DMS153 treated with DMSO at 0.1 percent for 48 hours (cell line): ENCODE measurements around the gene KRT78.
A peak's percentile ranks its signal among the peaks of the same experiment; 100 is the strongest.

Experiments used
- DNase-seq: peaks from one replicate; lab custom pipeline; 2025; ENCODE audit not compliant: unreplicated experiment; lab: John Stamatoyannopoulos, UW

KRT78 gene

GRCh38 chr12:52825961-52826360 lies 22.8 kb downstream of the KRT78 start:
- no peak for DNase-seq

- no peak for DNase-seq
Measured at GRCh38 chr12:52824741-52825410, 23.9 kb downstream of the KRT78 start.

GRCh38 chr12:52823761-52824450 lies 24.9 kb downstream of the KRT78 start:
- DNase-seq: no peak

- no peak for DNase-seq
Measured at GRCh38 chr12:52822771-52823510, 25.9 kb downstream of the KRT78 start.

GRCh38 chr12:52821826-52822660 lies 26.8 kb downstream of the KRT78 start:
- no peak for DNase-seq

GRCh38 chr12:52821071-52821730 lies 27.6 kb downstream of the KRT78 start:
- no peak for DNase-seq

- no peak for DNase-seq
Measured at GRCh38 chr12:52820521-52820920, 28.3 kb downstream of the KRT78 start.

- DNase-seq: no peak
Measured at GRCh38 chr12:52819731-52820510, 28.9 kb downstream of the KRT78 start.

GRCh38 chr12:52818887-52819420 lies 29.8 kb downstream of the KRT78 start:
- DNase-seq: no peak

GRCh38 chr12:52818388-52818787 lies 30.4 kb downstream of the KRT78 start:
- DNase-seq: no peak

GRCh38 chr12:52817699-52818238 lies 31.0 kb downstream of the KRT78 start:
- DNase-seq: no peak

GRCh38 chr12:52817003-52817698 lies 31.6 kb downstream of the KRT78 start:
- no peak for DNase-seq

GRCh38 chr12:52815676-52816588 lies 32.9 kb downstream of the KRT78 start:
- DNase-seq: no peak

GRCh38 chr12:52815161-52815560 lies 33.6 kb downstream of the KRT78 start:
- DNase-seq: no peak

GRCh38 chr12:52814710-52815155 lies 34.1 kb downstream of the KRT78 start:
- no peak for DNase-seq

- peak; percentile 16 for DNase-seq
Measured at GRCh38 chr12:52813885-52814709, 34.7 kb downstream of the KRT78 start, which contains the start of gene KRT4. Gene KRT4 (minus strand): TSS chr12:52814116. CDS start chr12:52814058, 58 bp downstream.
